ENCODE data around the gene STMND1.
"Not testable (repeated sequence)": the region's sequence is repeated elsewhere in the genome, so short reads cannot be mapped to it uniquely, and the experiment has no call there.

DNA sequence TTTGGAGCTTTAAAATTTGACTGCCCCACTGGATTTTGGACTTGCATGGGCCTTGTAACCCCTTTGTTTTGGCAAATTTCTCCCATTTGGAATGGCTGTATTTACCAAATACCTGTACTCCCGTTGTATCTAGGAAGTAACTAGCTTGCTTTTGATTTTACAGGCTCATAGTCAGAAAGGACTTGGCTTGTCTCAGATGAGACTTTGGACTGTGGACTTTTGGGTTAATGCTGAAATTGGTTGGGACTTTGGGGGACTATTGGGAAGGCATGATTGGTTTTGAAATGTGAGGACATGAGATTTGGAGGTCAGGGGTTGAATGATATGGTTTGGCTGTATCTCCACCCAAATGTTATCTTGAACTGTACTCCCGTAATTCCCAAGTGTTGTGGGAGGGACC lies 31.4 kb upstream of the STMND1 start:
- TF ChIP-seq, protein P1, sequence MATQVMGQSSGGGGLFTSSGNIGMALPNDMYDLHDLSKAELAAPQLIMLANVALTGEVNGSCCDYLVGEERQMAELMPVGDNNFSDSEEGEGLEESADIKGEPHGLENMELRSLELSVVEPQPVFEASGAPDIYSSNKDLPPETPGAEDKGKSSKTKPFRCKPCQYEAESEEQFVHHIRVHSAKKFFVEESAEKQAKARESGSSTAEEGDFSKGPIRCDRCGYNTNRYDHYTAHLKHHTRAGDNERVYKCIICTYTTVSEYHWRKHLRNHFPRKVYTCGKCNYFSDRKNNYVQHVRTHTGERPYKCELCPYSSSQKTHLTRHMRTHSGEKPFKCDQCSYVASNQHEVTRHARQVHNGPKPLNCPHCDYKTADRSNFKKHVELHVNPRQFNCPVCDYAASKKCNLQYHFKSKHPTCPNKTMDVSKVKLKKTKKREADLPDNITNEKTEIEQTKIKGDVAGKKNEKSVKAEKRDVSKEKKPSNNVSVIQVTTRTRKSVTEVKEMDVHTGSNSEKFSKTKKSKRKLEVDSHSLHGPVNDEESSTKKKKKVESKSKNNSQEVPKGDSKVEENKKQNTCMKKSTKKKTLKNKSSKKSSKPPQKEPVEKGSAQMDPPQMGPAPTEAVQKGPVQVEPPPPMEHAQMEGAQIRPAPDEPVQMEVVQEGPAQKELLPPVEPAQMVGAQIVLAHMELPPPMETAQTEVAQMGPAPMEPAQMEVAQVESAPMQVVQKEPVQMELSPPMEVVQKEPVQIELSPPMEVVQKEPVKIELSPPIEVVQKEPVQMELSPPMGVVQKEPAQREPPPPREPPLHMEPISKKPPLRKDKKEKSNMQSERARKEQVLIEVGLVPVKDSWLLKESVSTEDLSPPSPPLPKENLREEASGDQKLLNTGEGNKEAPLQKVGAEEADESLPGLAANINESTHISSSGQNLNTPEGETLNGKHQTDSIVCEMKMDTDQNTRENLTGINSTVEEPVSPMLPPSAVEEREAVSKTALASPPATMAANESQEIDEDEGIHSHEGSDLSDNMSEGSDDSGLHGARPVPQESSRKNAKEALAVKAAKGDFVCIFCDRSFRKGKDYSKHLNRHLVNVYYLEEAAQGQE (IDR thresholded peaks at IDR 0.05; ENCODE audit: insufficient replicate concordance, low read depth): not testable (repeated sequence)
- TF ChIP-seq, protein P2, sequence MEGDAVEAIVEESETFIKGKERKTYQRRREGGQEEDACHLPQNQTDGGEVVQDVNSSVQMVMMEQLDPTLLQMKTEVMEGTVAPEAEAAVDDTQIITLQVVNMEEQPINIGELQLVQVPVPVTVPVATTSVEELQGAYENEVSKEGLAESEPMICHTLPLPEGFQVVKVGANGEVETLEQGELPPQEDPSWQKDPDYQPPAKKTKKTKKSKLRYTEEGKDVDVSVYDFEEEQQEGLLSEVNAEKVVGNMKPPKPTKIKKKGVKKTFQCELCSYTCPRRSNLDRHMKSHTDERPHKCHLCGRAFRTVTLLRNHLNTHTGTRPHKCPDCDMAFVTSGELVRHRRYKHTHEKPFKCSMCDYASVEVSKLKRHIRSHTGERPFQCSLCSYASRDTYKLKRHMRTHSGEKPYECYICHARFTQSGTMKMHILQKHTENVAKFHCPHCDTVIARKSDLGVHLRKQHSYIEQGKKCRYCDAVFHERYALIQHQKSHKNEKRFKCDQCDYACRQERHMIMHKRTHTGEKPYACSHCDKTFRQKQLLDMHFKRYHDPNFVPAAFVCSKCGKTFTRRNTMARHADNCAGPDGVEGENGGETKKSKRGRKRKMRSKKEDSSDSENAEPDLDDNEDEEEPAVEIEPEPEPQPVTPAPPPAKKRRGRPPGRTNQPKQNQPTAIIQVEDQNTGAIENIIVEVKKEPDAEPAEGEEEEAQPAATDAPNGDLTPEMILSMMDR (IDR thresholded peaks at IDR 0.05; ENCODE audit: insufficient read depth, low read length): not testable (repeated sequence)
- not testable (repeated sequence) for TF ChIP-seq SPI1 (IDR thresholded peaks at IDR 0.05; ENCODE audit: borderline replicate concordance, low read depth); POLR2AphosphoS5 (IDR thresholded peaks at IDR 0.05; ENCODE audit: low read depth); GABPA (IDR thresholded peaks at IDR 0.05; ENCODE audit: low read depth)

Measured in HL-60 (cell line).